Measurements from ENCODE around the gene OLFML2A.

DNA sequence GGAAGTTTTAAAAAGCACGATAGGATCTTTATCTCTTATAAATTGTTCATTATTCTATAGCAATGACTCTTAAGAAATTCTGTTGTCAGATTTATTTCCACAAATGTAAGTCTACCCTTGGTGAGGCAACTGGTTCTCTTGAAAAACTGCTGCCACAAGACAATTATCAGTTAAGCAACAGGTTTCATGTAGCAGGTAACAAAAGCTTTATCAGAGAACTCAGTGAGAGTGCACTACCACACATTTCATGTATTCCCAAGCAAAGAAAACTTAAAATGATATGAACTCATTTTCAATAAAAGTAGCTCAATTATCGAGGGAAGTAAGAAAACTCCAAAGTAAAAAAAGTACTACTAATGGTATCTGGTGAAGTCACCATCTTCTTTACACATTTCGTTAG lies 15.2 kb upstream of the OLFML2A start:
- TF ChIP-seq, protein P1, sequence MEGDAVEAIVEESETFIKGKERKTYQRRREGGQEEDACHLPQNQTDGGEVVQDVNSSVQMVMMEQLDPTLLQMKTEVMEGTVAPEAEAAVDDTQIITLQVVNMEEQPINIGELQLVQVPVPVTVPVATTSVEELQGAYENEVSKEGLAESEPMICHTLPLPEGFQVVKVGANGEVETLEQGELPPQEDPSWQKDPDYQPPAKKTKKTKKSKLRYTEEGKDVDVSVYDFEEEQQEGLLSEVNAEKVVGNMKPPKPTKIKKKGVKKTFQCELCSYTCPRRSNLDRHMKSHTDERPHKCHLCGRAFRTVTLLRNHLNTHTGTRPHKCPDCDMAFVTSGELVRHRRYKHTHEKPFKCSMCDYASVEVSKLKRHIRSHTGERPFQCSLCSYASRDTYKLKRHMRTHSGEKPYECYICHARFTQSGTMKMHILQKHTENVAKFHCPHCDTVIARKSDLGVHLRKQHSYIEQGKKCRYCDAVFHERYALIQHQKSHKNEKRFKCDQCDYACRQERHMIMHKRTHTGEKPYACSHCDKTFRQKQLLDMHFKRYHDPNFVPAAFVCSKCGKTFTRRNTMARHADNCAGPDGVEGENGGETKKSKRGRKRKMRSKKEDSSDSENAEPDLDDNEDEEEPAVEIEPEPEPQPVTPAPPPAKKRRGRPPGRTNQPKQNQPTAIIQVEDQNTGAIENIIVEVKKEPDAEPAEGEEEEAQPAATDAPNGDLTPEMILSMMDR (IDR thresholded peaks at IDR 0.05) = no peak
- TF ChIP-seq, protein P2, sequence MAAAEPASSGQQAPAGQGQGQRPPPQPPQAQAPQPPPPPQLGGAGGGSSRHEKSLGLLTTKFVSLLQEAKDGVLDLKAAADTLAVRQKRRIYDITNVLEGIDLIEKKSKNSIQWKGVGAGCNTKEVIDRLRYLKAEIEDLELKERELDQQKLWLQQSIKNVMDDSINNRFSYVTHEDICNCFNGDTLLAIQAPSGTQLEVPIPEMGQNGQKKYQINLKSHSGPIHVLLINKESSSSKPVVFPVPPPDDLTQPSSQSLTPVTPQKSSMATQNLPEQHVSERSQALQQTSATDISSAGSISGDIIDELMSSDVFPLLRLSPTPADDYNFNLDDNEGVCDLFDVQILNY (CRISPR knock-in tag; IDR thresholded peaks at IDR 0.05) = no peak
- no peak for TF ChIP-seq ZBTB21 (CRISPR knock-in tag; IDR thresholded peaks at IDR 0.05; ENCODE audit: borderline replicate concordance)
- TF ChIP-seq GRHL2 (CRISPR knock-in tag; IDR thresholded peaks at IDR 0.05; ENCODE audit: insufficient replicate concordance, severe bottlenecking) = no peak
- TF ChIP-seq SMAD3 (CRISPR knock-in tag; IDR thresholded peaks at IDR 0.05; ENCODE audit: borderline replicate concordance) = no peak
- TF ChIP-seq CBFB (CRISPR knock-in tag; IDR thresholded peaks at IDR 0.05; ENCODE audit: low read depth) = no peak

Measured in WTC11 (cell line).